GM18858 (cell line): ENCODE results near the gene EMP3.
"Not testable (repeated sequence)": the region's sequence is repeated elsewhere in the genome, so short reads cannot be mapped to it uniquely, and the experiment has no call there.

Experiments
- ATAC-seq: cut with Tn5 transposase; IDR thresholded peaks from one replicate; pipeline ENCODE4 v1.9.1; 2021; ENCODE audit not compliant: unreplicated experiment

The EMP3 gene

GRCh38 chr19:48325265-48325910 is at the start of gene EMP3:
TSS of gene EMP3 (plus strand) at chr19:48325552. CDS start at chr19:48326845, 1,293 bp downstream.
- no peak for ATAC-seq

GRCh38 chr19:48279747-48280146 is 45.6 kb upstream of the EMP3 start:
- ATAC-seq, result no peak

- ATAC-seq, result no peak
Measured at GRCh38 chr19:48283908-48284307, 41.4 kb upstream of the EMP3 start.

GRCh38 chr19:48284896-48285295 is 40.5 kb upstream of the EMP3 start:
- no peak for ATAC-seq

GRCh38 chr19:48287748-48288147 is 37.6 kb upstream of the EMP3 start:
- ATAC-seq, result no peak

- no peak for ATAC-seq
Measured at GRCh38 chr19:48290401-48290770, 35.0 kb upstream of the EMP3 start.

GRCh38 chr19:48290771-48291488 is 34.4 kb upstream of the EMP3 start:
- ATAC-seq, result no peak

- not testable (repeated sequence) for ATAC-seq
Measured at GRCh38 chr19:48291489-48291815, 33.9 kb upstream of the EMP3 start.

GRCh38 chr19:48292798-48293197 is 32.6 kb upstream of the EMP3 start:
- ATAC-seq, result no peak

GRCh38 chr19:48295458-48295857 is 29.9 kb upstream of the EMP3 start:
- ATAC-seq, result no peak

GRCh38 chr19:48296963-48297734 is 28.2 kb upstream of the EMP3 start:
- ATAC-seq, result no peak

- no peak for ATAC-seq
Measured at GRCh38 chr19:48297975-48298374, 27.4 kb upstream of the EMP3 start.

- ATAC-seq, result no peak
Measured at GRCh38 chr19:48301886-48302599, 23.3 kb upstream of the EMP3 start.

GRCh38 chr19:48302600-48302959 is 22.8 kb upstream of the EMP3 start:
- no peak for ATAC-seq

GRCh38 chr19:48303367-48303766 is 22.0 kb upstream of the EMP3 start:
- no peak for ATAC-seq

- ATAC-seq, result no peak
Measured at GRCh38 chr19:48303866-48304265, 21.5 kb upstream of the EMP3 start.

GRCh38 chr19:48308631-48309586 is 16.4 kb upstream of the EMP3 start:
- ATAC-seq, result no peak

GRCh38 chr19:48309731-48310130 is 15.6 kb upstream of the EMP3 start:
- not testable (repeated sequence) for ATAC-seq

- ATAC-seq, result no peak
Measured at GRCh38 chr19:48310227-48310626, 15.1 kb upstream of the EMP3 start.

GRCh38 chr19:48311384-48311783 is 14.0 kb upstream of the EMP3 start:
- no peak for ATAC-seq
